GM19025 (cell line): Measurements from ENCODE around the gene SLIT3.

ENCODE experiments used
- ATAC-seq: cut with Tn5 transposase; IDR thresholded peaks from one replicate; pipeline ENCODE4 v1.9.1; 2021; ENCODE audit warnings: mild to moderate bottlenecking, low read depth, moderate library complexity; ENCODE audit not compliant: unreplicated experiment

Gene SLIT3

GRCh38 chr5:168796593-168797580 lies 504.1 kb downstream of the SLIT3 start:
- ATAC-seq, result no peak

GRCh38 chr5:168796000-168796399 lies 504.9 kb downstream of the SLIT3 start:
- no peak for ATAC-seq

GRCh38 chr5:168793841-168794837 lies 506.8 kb downstream of the SLIT3 start:
- ATAC-seq, result no peak

DNA sequence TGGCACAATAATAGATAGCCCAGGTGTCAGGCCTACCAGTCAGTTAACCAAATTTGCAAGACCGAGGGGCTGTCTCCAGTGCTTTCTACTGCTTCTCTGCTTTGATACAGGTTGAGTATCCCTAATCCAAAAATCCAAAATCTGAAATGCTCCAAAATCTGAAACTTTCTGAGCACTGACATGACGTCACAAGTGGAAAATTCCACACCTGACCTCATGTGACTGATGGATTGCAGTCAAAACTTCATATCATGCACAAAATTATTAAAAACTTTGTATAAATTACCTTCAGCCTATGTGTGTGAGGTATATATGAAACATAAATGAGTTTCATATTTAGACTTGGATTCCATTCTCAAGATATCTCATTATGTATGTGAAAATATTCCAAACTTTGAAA lies 508.3 kb downstream of the SLIT3 start:
- no peak for ATAC-seq

- no peak for ATAC-seq
Measured at GRCh38 chr5:168790671-168791250, 510.2 kb downstream of the SLIT3 start.

- no peak for ATAC-seq
Measured at GRCh38 chr5:168790002-168790635, 510.8 kb downstream of the SLIT3 start.

DNA sequence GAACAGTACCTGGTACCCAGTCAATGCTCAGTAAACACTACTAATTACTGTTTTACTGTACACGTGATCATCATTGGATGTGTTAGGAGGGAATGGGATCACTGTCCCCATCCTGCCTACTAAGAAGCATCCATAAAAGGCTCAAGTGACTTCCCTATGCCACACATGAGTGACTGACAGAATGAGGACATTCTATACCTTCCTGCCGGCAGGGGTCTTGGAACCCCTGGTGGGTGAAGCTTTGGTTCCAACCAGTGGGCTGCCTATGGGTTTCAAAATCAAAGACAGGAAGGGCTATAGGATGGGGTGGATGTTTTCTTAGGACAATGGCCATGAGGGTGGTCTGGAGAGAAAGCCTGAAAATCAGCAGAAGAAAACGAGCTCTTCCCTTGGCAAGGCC lies 512.2 kb downstream of the SLIT3 start:
- no peak for ATAC-seq

GRCh38 chr5:168788107-168788506 lies 512.8 kb downstream of the SLIT3 start:
- ATAC-seq, result no peak

DNA sequence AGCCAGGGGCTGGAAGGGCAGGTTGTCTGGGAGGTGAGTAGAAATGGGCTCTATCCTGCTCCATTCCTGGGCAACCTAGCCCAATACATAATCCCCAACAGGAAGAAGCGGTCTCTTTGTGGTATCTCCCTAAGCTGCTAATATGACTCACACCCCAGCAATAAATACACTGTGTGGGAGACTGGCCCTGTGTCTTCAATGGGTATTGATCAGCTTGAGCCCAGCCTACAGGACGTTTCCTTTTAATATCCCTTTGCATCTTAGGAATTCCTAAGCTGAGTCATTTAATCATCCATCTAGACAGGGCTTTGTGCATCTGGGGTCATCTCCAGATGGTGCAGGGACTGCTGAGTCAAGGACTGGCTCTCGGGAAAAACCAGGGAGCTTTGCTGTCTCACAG lies 514.8 kb downstream of the SLIT3 start:
- ATAC-seq, result no peak

- no peak for ATAC-seq
Measured at GRCh38 chr5:168784454-168784853, 516.5 kb downstream of the SLIT3 start.

DNA sequence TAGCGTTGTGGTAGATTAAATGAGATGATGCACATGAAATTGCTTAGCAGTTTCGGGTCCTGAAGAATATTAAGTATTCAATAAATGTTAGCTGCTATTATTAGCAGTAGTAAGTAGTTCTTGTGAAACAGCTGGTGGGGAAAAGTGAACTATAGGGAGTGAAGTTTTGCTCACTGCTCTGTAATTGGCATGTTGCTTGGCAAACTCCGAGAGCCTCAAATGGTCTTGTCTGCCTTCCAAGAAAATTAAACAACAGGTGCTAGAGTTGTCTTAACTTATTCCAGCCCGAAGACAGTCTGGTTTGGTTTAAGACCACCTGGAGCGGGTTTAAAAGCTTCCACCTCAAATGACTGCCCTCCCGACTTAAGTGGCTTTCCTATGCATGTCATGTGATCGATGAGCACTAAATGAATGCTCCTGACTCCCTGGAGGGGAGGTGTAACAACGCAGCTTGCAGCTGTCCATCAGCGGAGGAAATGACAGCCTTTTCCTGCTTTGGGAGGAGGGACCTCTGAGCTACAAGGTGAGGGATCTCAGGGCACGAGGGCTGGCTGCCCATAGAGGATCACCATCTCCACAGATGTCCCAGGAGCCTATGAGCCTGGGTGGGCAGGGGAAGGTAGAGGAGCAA lies 518.9 kb downstream of the SLIT3 start:
- ATAC-seq, result no peak

DNA sequence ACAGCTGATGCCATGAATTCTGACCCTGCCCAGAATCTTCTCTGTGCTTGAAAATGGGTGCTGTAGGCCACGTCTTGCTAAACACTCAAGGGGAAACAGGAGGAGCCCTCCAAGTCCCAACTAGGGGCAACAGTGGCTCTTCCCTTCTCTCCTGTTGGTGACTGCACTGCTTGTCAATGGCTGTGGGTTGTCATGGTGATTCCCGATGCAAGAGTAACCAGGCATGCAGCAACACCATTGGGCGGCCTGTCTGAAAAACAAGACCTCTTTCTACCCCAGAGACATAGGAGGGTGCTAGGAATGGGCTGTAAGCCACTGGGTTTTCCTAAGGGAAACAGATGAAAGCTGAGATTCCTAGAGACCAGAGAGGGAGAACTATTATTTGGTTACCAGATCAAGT lies 520.1 kb downstream of the SLIT3 start:
- ATAC-seq, result no peak

DNA sequence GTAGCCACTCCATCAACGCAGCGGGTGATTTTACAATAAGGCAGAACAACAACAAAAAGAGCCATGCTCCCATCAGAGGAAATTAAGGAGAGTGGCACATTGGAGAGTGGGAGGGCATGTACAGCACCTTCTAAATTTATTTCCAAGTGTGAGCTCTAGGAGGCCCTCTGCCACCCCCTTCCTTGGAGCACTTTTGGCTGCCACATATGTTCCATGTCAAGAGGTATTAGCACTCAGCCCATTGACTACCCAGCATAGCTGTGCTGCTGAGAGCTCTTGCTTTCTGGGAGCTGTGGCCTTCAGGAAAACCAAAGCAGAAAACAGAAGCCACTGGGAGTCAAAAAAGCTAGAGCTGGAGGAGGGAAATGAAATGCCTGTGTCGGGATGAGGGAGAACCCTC lies 521.6 kb downstream of the SLIT3 start:
- no peak for ATAC-seq

DNA sequence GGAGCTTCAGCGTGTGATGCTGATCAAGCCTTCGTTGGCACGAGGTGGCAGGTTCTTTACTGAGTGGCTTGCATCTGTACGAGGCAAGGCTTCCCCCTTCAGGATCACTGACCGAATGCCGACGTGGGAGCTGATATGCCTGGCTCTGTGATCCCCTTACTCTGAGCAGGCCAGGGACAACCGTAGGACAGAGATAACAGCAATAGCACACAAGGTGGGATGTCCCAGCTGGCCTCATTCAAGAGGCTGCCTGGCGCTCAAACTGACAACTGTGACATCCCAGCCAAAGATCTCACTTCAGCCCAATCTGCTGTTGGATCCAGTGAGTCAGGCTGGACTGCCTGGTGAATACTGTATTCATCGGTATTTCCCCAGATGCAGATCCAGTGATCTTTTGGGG lies 522.4 kb downstream of the SLIT3 start:
- ATAC-seq, result no peak

GRCh38 chr5:168777651-168778050 lies 523.3 kb downstream of the SLIT3 start:
- ATAC-seq, result no peak

GRCh38 chr5:168776070-168776469 lies 524.9 kb downstream of the SLIT3 start:
- no peak for ATAC-seq

DNA sequence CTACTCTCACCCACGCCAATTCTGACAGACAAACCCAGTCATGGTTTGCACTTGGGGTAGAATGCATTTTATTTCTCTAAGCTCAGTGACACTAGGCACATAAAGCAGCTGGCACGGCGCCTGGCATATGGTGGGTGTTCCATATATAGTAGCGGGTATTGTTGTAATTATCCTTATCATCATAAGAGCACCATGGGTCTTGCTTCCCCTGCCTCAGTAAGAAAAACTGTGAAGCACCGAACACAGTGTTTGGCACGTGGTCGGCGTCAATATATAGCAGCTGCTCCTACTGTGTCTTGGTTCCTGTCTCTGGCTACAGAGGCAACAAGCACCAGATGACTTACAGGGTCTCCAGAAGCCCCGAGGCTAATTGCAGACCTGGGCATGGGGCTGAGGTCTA lies 527.7 kb downstream of the SLIT3 start:
- ATAC-seq, result no peak

DNA sequence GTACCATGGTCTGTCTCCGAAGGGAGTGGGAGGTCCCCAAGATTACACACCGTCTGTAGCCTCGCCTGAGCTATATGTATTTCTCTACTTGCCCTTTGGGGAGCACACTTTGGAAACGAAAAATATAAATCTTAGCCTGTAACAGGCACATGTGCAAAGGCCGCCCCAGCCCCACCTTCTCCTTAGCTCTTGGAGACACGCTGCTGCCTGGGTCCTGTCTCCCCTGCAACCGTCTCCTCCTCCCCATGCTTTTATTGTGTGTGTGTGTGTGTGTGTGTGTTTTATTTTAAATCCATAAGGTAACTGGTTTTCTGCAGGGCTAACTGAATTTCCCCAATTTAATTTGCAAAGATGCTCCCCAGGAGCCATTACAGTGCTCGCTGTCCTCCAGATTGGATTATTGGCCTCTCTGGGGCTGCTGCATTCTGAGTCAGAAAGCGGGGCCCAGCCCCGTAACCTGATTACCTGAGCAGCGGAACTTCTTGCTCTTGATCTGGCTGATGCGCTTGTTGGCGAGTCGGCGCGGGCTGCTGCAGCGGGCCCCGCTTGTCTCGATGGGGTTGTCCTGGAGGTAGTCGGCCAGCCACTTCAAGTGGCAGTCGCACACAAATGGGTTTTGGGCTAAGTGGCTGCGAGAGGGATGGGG lies 528.5 kb downstream of the SLIT3 start:
- no peak for ATAC-seq

- ATAC-seq, result no peak
Measured at GRCh38 chr5:168771678-168772077, 529.3 kb downstream of the SLIT3 start.
